Measurements from ENCODE around the gene ZNF134. TPM values are rescaled to one million over a fixed set of nuclear protein-coding genes. Genes with fewer than 3 reads are reported as not detected.

The ZNF134 gene
- total and polyA plus RNA-seq, 9 of the 15 experiments (the other 6 are each of a cell fraction or from before 2014, with no cell fraction given) = 1.3 to 10.0 (median 5.7) TPM

DNA sequence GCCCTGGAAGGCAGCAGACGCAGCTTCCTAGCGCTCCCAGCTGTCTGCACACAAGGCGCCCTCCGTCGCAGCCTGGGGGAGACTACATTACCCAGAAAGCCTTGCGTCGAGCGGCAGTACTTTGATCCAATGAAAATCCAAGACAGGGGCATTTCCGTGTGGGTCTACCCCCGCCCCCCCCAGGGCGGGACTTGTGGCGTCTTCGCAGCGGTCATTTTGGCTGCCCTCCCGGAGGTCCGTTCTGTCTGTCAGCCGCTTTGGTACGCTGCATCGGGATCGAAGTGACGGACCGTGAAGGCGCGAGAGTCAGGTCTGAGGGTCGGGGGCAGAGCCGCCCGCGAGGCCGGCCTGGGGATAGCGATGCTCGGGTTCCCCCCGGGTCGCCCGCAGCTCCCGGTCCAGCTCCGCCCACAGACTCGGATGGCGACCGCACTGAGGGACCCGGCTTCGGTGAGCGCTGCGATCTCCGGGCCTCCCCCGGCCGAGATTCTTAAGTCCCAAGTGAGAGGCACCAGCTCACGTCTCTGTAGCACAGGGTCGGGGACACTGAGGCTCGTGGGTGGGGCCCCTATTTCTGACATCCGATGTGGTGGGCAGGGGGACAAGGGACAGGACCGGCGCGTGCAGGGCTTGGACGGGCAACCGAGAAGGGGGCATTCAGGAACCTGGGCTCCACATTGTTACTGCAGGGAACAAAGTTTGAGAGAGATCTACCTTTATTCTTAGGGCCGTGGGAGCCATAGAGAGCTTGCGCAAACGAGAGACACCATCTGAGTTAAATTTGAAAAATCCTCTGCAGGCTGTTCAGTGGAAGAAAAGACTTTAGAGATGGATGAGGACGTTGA lies 19.2 kb downstream of the ZNF134 start, which contains the start of gene ZNF211 (continued):
- no peak for TF ChIP-seq POLR3A (IDR thresholded peaks at IDR 0.05; ENCODE audit: borderline replicate concordance, extremely low read depth, insufficient read depth, insufficient read length)
- TF ChIP-seq GABPB1 (CRISPR knock-in tag; IDR thresholded peaks at IDR 0.05) = peak; percentile 93
- 0 out of 2 replicates have a peak, but pooled peaks have one; percentile 42 for TF ChIP-seq SREBF1 (IDR thresholded peaks at IDR 0.05; ENCODE audit: borderline replicate concordance, low read depth, low read length)
- TF ChIP-seq, protein P1, sequence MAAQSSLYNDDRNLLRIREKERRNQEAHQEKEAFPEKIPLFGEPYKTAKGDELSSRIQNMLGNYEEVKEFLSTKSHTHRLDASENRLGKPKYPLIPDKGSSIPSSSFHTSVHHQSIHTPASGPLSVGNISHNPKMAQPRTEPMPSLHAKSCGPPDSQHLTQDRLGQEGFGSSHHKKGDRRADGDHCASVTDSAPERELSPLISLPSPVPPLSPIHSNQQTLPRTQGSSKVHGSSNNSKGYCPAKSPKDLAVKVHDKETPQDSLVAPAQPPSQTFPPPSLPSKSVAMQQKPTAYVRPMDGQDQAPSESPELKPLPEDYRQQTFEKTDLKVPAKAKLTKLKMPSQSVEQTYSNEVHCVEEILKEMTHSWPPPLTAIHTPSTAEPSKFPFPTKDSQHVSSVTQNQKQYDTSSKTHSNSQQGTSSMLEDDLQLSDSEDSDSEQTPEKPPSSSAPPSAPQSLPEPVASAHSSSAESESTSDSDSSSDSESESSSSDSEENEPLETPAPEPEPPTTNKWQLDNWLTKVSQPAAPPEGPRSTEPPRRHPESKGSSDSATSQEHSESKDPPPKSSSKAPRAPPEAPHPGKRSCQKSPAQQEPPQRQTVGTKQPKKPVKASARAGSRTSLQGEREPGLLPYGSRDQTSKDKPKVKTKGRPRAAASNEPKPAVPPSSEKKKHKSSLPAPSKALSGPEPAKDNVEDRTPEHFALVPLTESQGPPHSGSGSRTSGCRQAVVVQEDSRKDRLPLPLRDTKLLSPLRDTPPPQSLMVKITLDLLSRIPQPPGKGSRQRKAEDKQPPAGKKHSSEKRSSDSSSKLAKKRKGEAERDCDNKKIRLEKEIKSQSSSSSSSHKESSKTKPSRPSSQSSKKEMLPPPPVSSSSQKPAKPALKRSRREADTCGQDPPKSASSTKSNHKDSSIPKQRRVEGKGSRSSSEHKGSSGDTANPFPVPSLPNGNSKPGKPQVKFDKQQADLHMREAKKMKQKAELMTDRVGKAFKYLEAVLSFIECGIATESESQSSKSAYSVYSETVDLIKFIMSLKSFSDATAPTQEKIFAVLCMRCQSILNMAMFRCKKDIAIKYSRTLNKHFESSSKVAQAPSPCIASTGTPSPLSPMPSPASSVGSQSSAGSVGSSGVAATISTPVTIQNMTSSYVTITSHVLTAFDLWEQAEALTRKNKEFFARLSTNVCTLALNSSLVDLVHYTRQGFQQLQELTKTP (IDR thresholded peaks at IDR 0.05; ENCODE audit: low read depth in 1 of 2, partially characterized antibody in 2 of 2) = peak in 1 of 2 experiments; percentile 91
- peak in 1 of 2 experiments; percentile 38; a peak in 1 of 4 replicates for TF ChIP-seq MNT (conservative IDR thresholded peaks at IDR 0.05)
- TF ChIP-seq, protein P2, sequence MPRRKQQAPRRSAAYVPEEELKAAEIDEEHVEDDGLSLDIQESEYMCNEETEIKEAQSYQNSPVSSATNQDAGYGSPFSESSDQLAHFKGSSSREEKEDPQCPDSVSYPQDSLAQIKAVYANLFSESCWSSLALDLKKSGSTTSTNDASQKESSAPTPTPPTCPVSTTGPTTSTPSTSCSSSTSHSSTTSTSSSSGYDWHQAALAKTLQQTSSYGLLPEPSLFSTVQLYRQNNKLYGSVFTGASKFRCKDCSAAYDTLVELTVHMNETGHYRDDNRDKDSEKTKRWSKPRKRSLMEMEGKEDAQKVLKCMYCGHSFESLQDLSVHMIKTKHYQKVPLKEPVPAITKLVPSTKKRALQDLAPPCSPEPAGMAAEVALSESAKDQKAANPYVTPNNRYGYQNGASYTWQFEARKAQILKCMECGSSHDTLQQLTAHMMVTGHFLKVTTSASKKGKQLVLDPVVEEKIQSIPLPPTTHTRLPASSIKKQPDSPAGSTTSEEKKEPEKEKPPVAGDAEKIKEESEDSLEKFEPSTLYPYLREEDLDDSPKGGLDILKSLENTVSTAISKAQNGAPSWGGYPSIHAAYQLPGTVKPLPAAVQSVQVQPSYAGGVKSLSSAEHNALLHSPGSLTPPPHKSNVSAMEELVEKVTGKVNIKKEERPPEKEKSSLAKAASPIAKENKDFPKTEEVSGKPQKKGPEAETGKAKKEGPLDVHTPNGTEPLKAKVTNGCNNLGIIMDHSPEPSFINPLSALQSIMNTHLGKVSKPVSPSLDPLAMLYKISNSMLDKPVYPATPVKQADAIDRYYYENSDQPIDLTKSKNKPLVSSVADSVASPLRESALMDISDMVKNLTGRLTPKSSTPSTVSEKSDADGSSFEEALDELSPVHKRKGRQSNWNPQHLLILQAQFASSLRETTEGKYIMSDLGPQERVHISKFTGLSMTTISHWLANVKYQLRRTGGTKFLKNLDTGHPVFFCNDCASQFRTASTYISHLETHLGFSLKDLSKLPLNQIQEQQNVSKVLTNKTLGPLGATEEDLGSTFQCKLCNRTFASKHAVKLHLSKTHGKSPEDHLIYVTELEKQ (CRISPR knock-in tag; IDR thresholded peaks at IDR 0.05) = no peak
- no peak for TF ChIP-seq ETS2 (tag; IDR thresholded peaks at IDR 0.05; ENCODE audit: borderline replicate concordance, poor library complexity, severe bottlenecking)
- no peak for TF ChIP-seq ETV1 (tag; conservative IDR thresholded peaks at IDR 0.05; ENCODE audit: low read depth)
- TF ChIP-seq MBD2 (IDR thresholded peaks at IDR 0.05; ENCODE audit: borderline replicate concordance, low read depth) = peak; percentile 94
- 0 out of 2 replicates have a peak, but pooled peaks have one; percentile 19 for TF ChIP-seq GMEB1 (CRISPR knock-in tag; IDR thresholded peaks at IDR 0.05)
- TF ChIP-seq HCFC1 (IDR thresholded peaks at IDR 0.05; ENCODE audit: low read depth, low read length) = peak; percentile 97
- TF ChIP-seq NFIC (IDR thresholded peaks at IDR 0.05) = peak; percentile 80
- TF ChIP-seq, protein P3, sequence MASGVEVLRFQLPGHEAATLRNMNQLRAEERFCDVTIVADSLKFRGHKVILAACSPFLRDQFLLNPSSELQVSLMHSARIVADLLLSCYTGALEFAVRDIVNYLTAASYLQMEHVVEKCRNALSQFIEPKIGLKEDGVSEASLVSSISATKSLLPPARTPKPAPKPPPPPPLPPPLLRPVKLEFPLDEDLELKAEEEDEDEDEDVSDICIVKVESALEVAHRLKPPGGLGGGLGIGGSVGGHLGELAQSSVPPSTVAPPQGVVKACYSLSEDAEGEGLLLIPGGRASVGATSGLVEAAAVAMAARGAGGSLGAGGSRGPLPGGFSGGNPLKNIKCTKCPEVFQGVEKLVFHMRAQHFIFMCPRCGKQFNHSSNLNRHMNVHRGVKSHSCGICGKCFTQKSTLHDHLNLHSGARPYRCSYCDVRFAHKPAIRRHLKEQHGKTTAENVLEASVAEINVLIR (CRISPR knock-in tag; IDR thresholded peaks at IDR 0.05) = 0 out of 2 replicates have a peak, but pooled peaks have one; percentile 12
